ENCODE measurements around the gene ISL2. TPM values are rescaled to one million over a fixed set of nuclear protein-coding genes. Genes with fewer than 3 reads are reported as not detected.
A peak's percentile ranks its signal among the peaks of the same experiment; 100 is the strongest.

ISL2 gene
- total RNA-seq, 1 experiment from 2014 or later: 0.15 TPM

GRCh38 chr15:76339305-76340197 lies 3.0 kb downstream of the ISL2 start:
- H3K23ac ChIP-seq (ENCODE audit: insufficient read length, low read depth, low read length): no peak overlapping the region
- peaks cover 6 to 24% of the 10 kb centered on the region in 2 experiments; a peak in 4 of 5 replicates for H3K9me3 Mint-ChIP-seq
- H4K8ac ChIP-seq (replicated peaks; ENCODE audit: insufficient read length, low read depth, low read length): no peak overlapping the region
- H3K27ac ChIP-seq (ENCODE audit: insufficient read length, low read depth, low read length): no peak overlapping the region
- H2BK5ac ChIP-seq (ENCODE audit: insufficient read length, low read length): no peak overlapping the region
- H4K20me1 ChIP-seq (ENCODE audit: control insufficient read depth, insufficient read depth, insufficient read length): no peaks in the 10 kb centered on the region
- H2AK5ac ChIP-seq (ENCODE audit: insufficient read length, low read length): no peak overlapping the region
- H3K56ac ChIP-seq (ENCODE audit: insufficient read length, low read depth, low read length): no peak overlapping the region
- H2BK15ac ChIP-seq (ENCODE audit: low read depth, low read length): no peak overlapping the region
- no peaks in the 10 kb centered on the region for H3K79me2 ChIP-seq (ENCODE audit: insufficient read depth, low read length)
- peaks cover 0 to 2% (median 0%) of the 10 kb centered on the region in 3 experiments; a peak in 1 of 7 replicates for H3K36me3 Mint-ChIP-seq (ENCODE audit: insufficient read depth in 1 of 3, low read depth in 3 of 3)
- no CpG with 5 or more reads among the region's 48 CpGs for WGBS (ENCODE audit: extremely low coverage, insufficient read length, low lambda C conversion rate)
- H4K5ac ChIP-seq (ENCODE audit: insufficient read length, low read depth, low read length): no peak overlapping the region
- no peak overlapping the region for H2BK12ac ChIP-seq (ENCODE audit: insufficient read length, low read depth, low read length)
- no peaks in the 10 kb centered on the region for H3K9me3 ChIP-seq (ENCODE audit: control insufficient read depth, low read depth, low read length)
- no peaks in the 10 kb centered on the region for H3K79me1 ChIP-seq (ENCODE audit: insufficient read depth, low read depth, low read length, poor library complexity, severe bottlenecking)
- no peak overlapping the region for H3K14ac ChIP-seq (ENCODE audit: insufficient read depth, low read length)
- H3K27me3 ChIP-seq (ENCODE audit: insufficient read depth, low read length): peaks cover 74% of the 10 kb centered on the region
- H3K9ac ChIP-seq (ENCODE audit: extremely low read depth, insufficient read length, low read length): no peak overlapping the region
- peak overlapping the region; percentile 39 to 88 for H3K4me3 Mint-ChIP-seq
- TF ChIP-seq CTCF (conservative IDR thresholded peaks at IDR 0.05): no peak
- H2BK20ac ChIP-seq (ENCODE audit: low read depth, low read length, poor library complexity, severe bottlenecking): no peak overlapping the region
- no peak overlapping the region for H2AFZ ChIP-seq (ENCODE audit: low read length)
- H3K4me1 Mint-ChIP-seq: peaks cover 27 to 57% of the 10 kb centered on the region in 2 experiments
- no peak overlapping the region for H4K91ac ChIP-seq (ENCODE audit: insufficient read length, low read depth, low read length)
- DNase-seq: peak; percentile 43
- H3K4me2 ChIP-seq (ENCODE audit: insufficient read depth, insufficient read length, low read length): peak overlapping the region; percentile 51
- no peak overlapping the region for H3T11ph ChIP-seq (ENCODE audit: low read length)
- H2BK120ac ChIP-seq (ENCODE audit: low read depth, low read length, poor library complexity, severe bottlenecking): no peak overlapping the region
- H3K18ac ChIP-seq (ENCODE audit: insufficient read length, low read depth, low read length): no peak overlapping the region
- H3K27ac Mint-ChIP-seq: no peak overlapping the region; a peak in 1 of 7 replicates
- peaks cover 14% of the 10 kb centered on the region for H3K23me2 ChIP-seq (ENCODE audit: insufficient read length, low read depth, low read length, poor library complexity, severe bottlenecking)
- H3K27me3 Mint-ChIP-seq (ENCODE audit: low read depth): peaks cover 98% of the 10 kb centered on the region
- no peak overlapping the region for H3K4ac ChIP-seq (ENCODE audit: low read depth, low read length)
- H3K4me1 ChIP-seq (ENCODE audit: insufficient read depth, low read length): peaks cover 3% of the 10 kb centered on the region; the same call in 1 of the 2 replicates

Measured in H9 (cell line).